Testis (tissue), 2 donors: ENCODE results near the gene PEX3.

Experiments
- POLR2A ChIP-seq: fragments of 450-650 bp; IDR thresholded peaks from one replicate; pipeline ENCODE4 v1.6.1; 2017; ENCODE audit warnings: antibody characterized with exemption, mild to moderate bottlenecking, moderate library complexity
- TF ChIP-seq, protein P1 (sequence below), 3 experiments: fragments of 450-650 bp in 2 of 3; fragments of 200-600 bp in 1 of 3; sonication (generic) in 1 of 3; IDR thresholded peaks; one replicate each; pipeline ENCODE4 v1.5.1; 2016 to 2019; ENCODE audit warnings: antibody characterized with exemption in 3 of 3, mild to moderate bottlenecking in 2 of 3, moderate library complexity in 1 of 3

GRCh38 chr6:143517447-143517773, 66.8 kb downstream of the PEX3 start:
- TF ChIP-seq, protein P1, sequence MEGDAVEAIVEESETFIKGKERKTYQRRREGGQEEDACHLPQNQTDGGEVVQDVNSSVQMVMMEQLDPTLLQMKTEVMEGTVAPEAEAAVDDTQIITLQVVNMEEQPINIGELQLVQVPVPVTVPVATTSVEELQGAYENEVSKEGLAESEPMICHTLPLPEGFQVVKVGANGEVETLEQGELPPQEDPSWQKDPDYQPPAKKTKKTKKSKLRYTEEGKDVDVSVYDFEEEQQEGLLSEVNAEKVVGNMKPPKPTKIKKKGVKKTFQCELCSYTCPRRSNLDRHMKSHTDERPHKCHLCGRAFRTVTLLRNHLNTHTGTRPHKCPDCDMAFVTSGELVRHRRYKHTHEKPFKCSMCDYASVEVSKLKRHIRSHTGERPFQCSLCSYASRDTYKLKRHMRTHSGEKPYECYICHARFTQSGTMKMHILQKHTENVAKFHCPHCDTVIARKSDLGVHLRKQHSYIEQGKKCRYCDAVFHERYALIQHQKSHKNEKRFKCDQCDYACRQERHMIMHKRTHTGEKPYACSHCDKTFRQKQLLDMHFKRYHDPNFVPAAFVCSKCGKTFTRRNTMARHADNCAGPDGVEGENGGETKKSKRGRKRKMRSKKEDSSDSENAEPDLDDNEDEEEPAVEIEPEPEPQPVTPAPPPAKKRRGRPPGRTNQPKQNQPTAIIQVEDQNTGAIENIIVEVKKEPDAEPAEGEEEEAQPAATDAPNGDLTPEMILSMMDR (IDR thresholded peaks at IDR 0.05), result no peak
- TF ChIP-seq POLR2A, result no peak
